ENCODE measurements around the gene NDFIP2.
"Not testable (repeated sequence)": the region's sequence is repeated elsewhere in the genome, so short reads cannot be mapped to it uniquely, and the experiment has no call there.

The NDFIP2 gene

DNA sequence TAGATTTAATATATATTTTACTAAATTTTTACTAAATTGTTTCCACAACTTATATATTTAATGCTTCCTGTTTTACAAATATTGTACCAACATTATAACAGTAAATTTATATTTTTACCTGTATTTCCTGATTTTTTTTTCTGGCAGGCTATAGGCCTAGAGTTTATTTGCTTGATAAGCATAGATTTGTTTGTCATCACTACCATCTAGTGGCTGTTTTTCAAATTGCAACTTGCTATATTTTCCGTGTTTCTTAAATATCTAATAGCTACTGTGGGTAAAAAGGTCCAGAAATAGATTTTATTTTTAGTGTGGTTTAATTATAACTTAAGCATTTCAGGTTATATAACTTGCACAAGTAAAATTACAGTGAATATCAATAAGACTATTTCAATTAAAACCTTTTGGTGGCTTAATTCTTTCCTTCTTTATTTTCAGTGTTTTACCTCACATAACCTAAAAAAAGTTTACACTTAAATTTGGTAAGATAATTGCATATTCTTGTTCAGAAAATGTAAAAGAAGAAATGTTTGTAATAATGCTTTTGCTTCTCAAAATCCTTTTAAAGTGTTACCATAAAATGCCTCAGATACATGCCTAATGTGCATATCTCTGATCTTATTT, 60.6 kb downstream of the NDFIP2 start:
- FAIRE-seq: peak; percentile 98

DNA sequence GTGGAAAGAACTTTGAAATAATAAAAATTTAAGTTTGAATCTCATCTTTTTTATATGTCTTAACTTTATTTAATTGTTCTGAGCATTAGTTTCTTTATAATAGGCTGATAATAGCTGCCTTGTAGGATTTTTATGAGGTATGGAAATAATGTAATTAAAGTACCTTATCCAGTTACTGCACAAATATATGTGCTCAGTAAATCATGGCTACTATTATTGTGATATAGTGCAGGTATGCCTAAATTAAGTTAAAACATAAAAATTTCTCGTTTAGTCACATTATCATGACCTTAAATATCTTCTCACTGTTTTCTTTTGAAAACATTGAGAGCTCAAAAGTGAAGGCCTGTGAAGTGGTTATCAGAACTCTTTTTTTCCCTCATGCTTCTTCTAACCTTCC, 62.9 kb downstream of the NDFIP2 start:
- peak; percentile 49 for FAIRE-seq

DNA sequence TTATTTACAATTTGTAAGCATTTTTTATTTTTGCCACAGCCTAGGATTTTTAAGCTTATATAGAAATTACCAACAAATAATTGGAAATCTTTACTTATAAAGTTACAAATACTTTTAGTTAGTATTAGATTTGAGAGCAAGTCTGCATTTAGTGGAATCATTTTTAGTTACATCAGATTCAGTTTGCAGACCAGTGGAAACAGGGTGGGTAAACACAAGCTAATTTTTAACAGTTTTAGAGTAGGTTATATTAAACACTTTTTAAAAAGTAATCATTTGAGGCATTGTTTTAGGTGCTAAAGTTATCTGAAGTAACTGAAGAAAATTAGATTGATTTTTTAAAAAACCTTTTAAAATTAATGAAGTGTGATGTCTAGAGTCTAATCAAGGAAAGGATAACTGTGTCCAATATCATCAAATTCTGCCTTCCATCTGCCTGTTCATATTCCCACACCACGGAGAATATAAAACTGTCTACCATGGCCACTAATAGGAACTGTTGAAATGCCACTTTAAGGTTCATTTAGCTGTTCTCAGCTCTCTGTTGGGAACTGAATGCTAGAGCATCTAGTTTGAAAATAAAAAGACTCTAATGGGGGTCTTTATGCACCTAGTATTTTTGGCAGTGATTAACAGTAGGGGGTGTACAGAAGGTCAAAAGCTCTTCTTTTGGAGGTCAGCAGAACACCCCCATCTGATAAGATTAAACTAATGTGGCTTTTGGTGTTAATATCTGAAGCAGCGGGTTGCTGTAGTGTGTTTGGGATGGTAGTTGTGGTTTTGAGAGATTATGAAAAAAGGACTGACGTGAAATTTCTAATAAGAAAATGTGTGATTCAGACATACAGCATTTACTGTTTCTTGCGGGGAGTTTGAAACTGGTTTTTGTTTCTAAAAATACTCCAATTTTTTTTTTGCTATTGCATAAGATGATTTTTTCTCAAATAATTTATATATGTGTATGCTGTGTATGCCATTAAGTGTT, 66.5 kb downstream of the NDFIP2 start:
- no peak for FAIRE-seq

DNA sequence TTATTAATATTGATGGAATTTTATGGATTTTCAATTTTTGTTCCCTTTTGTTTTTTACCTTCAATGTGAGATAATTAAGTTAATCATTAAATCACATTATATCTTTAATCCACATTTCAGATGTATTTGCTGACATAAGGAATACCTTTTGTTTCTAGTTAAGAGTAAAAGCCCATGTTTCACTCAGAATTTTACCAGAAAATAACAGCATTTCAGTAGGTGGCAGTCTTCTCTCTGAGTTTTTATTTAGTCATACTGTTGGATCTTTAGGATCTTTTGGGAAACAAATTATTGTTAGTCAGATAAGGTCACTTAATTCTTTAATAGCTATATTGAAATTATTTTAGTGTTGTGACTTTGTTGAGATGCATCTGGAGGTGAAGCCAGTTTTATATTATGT, 67.9 kb downstream of the NDFIP2 start:
- peak; percentile 96 for FAIRE-seq

DNA sequence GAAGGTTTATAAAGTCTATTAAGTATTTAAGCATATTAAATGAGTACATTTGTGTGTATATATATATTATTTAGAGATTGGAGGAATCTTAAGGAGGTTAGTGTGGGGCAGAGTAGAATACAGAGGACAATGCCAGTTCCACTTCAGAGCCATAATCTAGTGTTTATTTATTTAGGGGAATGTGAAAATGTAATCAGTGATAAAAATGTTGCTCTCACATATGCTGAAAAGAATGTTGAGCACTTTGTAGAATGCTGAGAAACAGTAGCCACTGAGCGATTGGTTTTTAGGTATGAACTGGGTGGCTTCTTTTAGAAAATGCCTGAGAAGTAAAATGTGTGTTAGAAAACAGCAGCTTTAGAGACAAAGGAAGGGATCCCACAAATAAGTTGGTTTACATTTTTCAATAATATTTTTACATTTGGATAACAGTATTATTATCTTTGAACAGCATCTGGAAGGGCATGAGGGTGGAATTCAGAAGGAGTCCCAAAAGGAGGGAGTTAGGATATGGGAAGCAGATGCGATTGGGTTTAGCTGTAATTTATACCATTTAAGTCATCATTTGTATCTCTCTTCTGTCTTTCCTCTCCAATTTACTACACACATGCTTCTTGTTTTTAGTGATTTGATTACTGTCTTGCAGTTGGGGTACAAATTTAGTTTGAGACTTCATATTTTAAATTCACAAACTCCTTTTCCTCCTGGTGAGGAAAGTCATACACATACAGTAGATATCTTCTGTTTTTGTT, 68.6 kb downstream of the NDFIP2 start:
- no peak for FAIRE-seq

DNA sequence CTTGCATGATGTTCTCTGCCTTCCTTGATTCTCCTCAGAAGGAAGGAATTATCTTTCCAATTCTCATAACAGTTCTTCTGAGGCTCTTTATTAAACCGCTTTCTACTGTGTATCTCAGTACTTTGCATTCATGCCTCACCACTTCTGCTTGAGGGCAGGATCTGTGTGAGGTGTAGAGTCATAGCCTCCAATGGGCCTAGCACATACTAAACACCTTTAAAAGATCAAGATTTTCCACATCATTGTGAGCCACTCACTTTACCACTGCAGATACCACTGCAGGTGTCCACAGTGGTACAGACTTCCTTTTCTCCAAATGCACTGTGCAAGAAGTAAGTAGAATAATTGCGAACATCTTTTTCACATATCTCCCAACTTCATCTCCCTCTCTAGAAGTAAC, 76.7 kb downstream of the NDFIP2 start:
- no peak for FAIRE-seq

DNA sequence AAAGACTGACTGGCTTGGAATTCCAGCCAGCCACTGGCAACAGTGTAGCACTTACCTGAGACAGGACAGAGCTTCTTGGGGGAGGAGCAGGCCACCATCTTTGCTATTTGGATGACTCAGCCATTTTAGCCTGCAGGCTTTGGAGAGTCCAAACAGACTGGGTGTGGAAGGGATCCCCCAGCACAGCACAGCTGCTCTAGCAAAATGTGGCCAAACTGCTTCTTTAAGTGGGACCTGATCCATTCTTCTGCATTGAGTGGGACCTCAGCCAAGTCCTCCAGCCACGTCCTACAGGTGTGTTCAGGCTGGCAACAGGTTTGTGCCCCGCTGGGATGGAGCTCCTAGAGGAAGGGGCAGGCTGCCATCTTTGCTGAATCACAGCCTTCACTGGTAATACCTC, 80.0 kb downstream of the NDFIP2 start:
- FAIRE-seq: no peak

DNA sequence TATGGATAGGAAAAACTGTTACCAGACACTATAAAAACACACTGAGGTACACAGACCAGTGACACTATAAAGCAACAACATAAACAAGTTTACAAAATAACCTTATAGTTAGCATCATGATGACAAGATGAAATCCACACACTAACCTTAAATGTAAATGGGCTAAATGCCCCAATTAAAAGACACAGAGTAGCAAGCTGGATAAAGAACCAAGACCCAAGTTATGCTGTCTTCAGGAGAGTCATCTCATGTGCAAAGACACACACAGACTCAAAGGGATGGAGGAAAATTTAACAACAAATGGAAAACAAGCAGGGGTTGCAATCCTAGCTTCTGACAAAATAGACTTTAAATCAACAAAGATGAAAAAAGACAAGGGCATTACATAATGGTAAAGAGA, 81.6 kb downstream of the NDFIP2 start:
- FAIRE-seq: no peak

DNA sequence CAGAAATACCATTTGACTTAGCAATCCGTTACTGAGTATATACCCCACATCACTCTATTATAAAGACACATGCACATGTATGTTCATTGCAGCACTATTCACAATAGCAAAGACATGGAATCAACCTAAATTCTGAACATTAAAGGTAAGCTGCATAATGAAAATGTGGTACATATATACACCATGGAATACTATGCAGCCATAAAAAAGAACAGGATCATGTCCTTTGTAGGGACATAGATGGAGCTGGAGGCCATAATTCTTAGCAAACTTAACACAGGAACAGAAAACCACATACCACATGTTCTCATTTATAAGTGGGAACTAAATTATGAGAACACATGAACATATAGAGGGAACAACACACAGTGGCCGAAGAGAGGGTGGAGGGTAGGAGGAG, 85.2 kb downstream of the NDFIP2 start:
- no peak for FAIRE-seq

DNA sequence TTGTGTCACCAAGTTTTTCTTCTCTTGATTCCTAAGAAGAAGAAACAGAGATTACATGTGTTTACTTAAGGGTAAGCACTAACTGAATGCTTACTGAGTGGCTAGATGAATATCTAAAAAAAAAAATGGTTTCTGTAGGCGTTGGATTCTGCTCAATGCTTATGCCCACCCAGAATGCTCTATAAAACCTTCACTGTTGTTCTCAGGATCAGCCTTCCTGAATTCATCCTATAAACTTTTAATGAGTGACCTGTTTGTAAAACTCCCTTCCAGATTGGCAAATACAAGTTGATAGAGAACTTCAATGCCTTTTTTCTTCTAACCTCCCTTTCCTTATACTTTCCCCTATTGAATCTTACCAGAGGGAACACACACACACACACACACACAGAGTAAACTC, 90.2 kb downstream of the NDFIP2 start:
- FAIRE-seq: no peak

DNA sequence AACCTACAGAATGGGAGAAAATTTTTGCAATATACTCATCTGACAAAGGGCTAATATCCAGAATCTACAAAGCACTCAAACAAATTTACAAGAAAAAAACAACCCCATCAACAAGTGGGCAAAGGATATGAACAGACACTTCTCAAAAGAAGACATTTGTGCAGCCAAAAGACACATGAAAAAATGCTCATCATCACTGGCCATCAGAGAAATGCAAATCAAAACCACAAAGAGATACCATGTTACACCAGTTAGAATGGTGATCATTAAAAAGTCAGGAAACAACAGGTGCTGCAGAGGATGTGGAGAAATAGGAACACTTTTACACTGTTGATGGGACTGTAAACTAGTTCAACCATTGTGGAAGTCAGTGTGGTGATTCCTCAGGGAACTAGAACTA, 92.9 kb downstream of the NDFIP2 start:
- FAIRE-seq: not testable (repeated sequence)

DNA sequence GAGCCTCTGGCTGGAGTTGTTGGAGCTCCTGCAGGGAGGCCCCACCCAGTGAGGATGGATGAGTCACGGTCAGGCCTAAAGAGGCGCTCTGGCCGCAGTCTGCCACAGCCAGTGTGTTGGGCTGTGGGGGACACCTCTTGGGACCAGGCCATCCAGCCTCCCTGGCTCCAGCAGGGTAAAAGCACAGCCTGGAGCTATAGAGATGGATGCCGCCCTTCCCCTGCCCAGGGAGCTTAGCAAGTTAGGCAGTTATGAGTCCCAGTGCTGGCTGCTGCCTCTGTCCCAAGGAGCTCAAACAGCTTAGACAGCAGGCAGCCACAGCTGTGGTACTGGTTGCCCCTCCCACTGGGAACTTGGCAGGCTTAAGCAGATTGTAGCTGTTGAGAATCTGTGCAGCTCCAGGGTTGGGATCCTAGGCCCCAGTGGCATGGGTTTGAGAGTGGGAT, 100.9 kb downstream of the NDFIP2 start:
- no peak for FAIRE-seq

DNA sequence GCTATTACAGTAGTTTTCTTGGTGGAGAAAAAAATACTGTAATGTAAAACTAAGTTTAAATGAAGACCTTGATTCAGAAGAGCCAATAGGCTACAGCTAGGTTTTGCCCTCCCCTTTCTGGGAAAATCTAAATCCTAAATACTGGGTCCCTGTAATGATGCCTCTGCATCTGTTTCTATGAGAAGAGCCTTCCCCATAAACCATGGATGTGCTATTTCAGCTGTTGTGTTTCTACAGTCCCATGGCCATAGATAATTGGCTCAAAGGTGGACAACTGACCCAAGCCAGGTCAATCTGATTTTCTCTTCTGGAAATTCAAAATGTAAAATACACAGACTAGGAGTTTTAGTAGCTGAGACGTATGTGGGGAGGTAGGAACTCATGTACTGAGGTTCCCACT, 101.9 kb downstream of the NDFIP2 start:
- FAIRE-seq: no peak

DNA sequence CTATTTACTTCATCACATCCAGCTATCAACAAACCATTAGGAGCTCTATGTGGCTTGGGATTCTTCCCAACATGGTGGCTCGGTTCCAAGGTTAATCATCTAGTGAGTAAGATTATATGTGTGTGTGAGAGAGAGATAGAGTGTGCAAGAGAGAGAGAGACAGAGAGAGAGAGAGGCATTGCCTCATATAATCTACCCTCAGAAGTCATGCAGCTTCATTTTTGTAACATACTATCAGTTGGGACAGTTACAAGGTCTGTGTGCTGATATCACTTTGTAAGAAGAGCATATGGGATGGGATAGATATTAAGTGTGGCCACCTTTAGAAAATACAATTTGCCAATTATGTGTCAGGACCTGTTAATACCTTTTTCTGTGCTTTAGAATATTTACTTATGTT, 104.1 kb downstream of the NDFIP2 start:
- no peak for FAIRE-seq

DNA sequence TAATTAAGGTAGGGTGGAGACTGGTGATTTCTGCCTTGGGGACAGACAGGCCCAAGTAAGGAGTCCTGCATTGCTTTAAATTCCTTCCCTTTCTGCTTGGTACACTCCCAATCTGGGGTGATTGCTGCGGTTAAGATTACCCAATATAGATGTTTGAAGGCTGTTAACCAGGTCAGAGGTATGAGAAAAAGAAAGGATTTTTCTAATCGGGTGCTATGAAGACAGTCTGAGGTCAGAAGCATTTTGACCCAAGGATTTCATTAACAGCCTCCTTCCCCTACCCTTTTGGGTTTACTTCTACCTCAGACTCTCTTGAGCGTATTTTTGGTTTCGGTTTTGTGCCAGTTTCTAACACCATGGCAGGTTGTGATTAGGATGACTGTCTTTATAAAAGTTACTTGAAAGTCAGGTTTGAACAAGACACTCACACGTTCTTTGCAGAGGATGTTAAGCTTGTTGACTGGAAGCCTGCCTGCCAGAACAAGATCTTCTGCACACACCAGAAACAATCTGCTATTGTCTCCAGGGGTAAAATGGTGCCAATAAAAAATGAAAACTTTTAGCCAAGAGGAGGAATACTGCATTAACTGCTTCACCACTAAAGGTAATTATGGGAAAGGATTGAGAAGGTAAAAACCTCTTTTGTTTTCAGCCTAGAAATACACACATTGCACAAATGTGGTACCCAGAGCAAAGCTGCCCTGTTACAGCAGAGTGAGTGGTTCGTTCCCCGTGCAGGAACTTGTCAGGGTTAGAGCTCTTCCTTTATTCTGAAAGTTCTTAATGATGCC, 108.8 kb downstream of the NDFIP2 start:
- FAIRE-seq: no peak

DNA sequence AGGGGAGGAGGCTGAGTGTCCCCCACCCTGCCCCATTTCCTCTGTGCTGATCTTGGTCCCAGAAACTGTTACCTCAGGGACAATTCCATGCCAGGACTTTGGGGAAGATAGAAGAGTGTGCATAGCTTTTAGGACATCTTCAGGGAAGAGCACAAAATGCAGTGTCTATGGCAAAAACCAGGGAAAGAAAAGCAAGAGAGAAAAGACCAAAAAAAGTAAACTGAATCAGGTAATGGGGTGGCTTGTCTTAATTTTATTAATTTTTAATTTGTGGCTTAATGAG, 109.4 kb downstream of the NDFIP2 start:
- FAIRE-seq: no peak

DNA sequence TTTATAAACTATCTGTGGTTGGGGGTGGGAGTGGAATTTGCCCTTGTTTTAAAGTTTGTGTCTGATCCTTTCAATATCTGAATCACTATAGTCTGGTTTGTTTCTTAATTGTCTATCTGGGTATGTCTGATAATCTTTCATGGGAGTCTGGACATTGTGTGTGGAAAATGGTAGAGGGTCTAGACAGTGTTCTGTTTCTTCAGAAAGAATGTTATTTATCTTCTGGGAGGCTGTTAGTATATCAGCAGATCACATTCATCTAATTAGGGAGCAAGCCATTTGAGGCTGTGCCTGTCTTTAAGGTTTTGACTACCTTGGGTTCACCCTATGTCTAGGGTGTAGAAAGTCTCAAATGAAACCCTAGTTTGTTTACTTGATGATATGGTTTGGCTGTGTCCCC, 110.5 kb downstream of the NDFIP2 start:
- FAIRE-seq: no peak

DNA sequence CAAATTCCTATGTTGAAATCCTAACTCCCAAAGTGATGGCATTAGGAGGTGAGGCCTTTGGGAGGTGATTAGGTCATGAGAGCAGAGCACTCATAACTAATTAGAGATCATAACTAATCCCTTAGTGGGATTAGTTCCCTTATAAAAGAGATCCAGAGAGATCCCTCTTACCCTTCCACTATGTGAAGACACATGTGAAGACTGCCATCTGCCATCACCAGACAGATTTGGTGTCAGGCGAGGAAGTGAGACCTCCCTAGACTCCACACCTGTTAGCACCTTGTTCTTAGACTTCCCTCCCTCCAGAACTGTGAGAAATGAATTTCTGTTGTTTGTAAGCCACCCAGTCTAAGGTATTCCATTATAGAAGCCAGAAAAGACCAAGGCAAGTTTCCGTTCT, 112.2 kb downstream of the NDFIP2 start:
- FAIRE-seq: no peak

DNA sequence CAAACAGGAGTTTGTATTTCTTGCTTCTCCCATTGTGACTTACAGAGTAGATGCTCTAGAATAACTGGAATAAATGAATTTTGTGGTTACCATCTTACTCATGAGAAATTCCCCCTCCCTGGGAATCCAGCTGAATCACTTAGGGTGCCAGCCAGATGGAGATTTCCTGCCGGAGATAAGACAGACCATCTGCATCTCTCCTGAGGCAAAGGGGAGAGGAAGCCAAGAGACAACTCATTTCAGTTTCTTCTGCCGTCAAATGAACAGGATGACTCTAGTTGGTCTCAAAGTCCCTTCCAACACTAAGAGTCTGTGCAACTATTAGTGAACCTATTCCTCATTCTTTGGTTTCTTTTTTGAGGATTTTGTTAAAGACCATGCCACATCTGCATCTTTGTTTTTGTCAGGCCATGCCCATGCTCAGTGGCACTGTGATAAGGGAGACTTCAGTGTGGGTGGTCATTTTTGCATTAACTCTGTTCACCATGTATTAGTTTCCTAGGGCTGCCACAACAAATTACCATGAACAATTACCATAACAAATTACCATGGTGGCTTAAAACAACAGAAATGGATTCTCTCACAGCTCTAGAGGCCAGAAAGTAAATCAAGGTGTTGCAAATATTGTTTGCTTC, 112.8 kb downstream of the NDFIP2 start:
- no peak for FAIRE-seq

DNA sequence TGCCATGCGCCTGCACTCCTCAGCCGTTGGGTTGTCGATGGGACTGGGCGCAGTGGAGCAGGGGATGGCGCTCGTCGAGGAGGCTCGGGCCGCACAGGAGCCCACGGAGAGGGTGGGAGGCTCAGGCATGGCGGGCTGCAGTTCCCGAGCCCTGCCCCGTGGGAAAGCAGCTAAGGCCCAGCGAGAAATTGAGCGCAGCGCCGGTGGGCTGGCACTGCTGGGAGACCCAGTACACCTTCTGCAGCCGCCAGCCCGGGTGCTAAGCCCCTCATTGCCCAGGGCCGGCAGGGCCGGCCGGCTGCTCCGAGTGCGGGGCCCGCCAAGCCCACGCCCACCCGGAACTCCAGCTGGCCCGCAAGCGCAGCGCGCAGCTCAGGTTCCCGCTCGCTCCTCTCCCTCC, 119.2 kb downstream of the NDFIP2 start:
- FAIRE-seq: not testable (repeated sequence)

DNA sequence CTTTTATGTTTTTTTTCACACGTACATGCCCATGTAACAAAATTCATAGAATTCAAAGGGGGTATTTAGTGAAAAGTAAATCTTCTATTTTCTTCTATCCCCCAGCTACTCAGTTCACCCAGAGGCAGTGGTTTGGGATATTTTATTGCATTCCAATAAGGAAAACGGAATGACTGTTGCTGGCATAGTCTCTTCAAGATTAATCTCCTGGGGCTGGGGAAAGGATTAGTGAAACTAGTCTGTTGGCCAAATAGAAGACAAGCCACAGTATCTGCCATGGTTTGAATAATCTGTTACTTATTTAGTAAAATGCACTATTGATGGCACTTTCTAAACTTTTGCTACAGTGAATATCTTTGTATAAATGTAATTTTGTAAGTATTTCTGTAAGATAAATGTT, 122.0 kb downstream of the NDFIP2 start:
- FAIRE-seq: no peak

DNA sequence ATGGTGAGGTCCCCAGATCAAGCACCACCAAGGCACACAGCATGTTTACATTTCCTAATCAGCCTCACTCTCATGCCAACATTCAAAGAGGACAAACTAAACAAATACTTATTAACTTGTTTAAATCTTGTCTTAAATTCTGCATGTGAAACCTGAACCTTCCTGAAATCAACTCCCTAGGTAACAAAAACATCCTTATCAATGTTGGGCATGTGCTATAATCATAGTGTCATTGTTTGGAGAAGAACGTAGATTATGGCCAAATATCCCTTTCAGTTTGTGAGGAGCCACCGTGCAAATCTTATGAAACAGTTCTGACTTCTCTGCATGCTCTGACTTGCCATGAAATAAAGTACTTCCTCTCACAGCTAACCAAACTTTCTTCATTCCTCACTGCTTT, 123.8 kb downstream of the NDFIP2 start:
- no peak for FAIRE-seq
